OCI-LY3 (cell line): ENCODE results near the gene NR6A1.

ENCODE experiments used
- H2AFZ ChIP-seq: fragments of 200-600, 300-600 bp; shearing (Covaris generic); 2 replicates; pipeline ENCODE4 v1.6.0; 2014; ENCODE audit warnings: antibody characterized with exemption, low read depth, low read length
- H3K27ac ChIP-seq: fragments of 200-600, 300-600 bp; sonication (generic); 2 replicates; pipeline ENCODE4 v1.5.1; 2014; ENCODE audit warnings: mild to moderate bottlenecking, low read length, moderate library complexity, mixed read lengths
- H3K27me3 ChIP-seq: fragments of 200-600, 300-600 bp; sonication (generic); 2 replicates; pipeline ENCODE4 v1.6.1; 2014; ENCODE audit warnings: low read depth, low read length, mixed read lengths
- H3K36me3 ChIP-seq: fragments of 200-600, 300-600 bp; sonication (generic); replicated peaks from 2 replicates; pipeline ENCODE3; 2014; ENCODE audit warnings: low read depth, low read length, mixed read lengths
- H3K4me1 ChIP-seq: fragments of 300-600, 200-600 bp; sonication (generic); 2 replicates; pipeline ENCODE4 v1.6.1; 2014; ENCODE audit warnings: low read length, mixed read lengths
- H3K4me2 ChIP-seq: fragments of 200-600, 300-600 bp; sonication (generic); 2 replicates; pipeline ENCODE4 v1.6.1; 2014; ENCODE audit warnings: low read length, mixed read lengths
- H3K4me3 ChIP-seq: fragments of 300-600, 200-600 bp; sonication (generic); 2 replicates; pipeline ENCODE4 v1.5.1; 2014; ENCODE audit warnings: antibody characterized with exemption, mild to moderate bottlenecking, low read length, moderate library complexity
- H3K79me2 ChIP-seq: fragments of 300-600, 200-600 bp; shearing (Covaris generic); 2 replicates; pipeline ENCODE4 v1.6.1; 2014; ENCODE audit warnings: mild to moderate bottlenecking, low read length, mixed read lengths
- H3K9ac ChIP-seq: fragments of 300-600, 200-600 bp; shearing (Covaris generic); 2 replicates; pipeline ENCODE4 v1.6.0; 2014; ENCODE audit warnings: mild to moderate bottlenecking, low read length, moderate library complexity
- H3K9me3 ChIP-seq: fragments of 200-600, 300-600 bp; shearing (Covaris generic); 2 replicates; pipeline ENCODE4 v1.6.1; 2014; ENCODE audit warnings: low read length, mixed read lengths; ENCODE audit not compliant: insufficient read depth
- H4K20me1 ChIP-seq: fragments of 200-600, 300-600 bp; sonication (generic); 2 replicates; pipeline ENCODE4 v1.6.1; 2016; ENCODE audit warnings: low read length, mixed read lengths; ENCODE audit not compliant: insufficient read depth
- CTCF ChIP-seq: fragments of 200-600, 300-600 bp; sonication (generic); IDR thresholded peaks from 2 replicates; pipeline ENCODE4 v1.5.1; 2014; ENCODE audit warnings: antibody characterized with exemption, low read length, low read depth
- EZH2phosphoT487 ChIP-seq: fragments of 200-600 bp; shearing (Covaris generic); IDR thresholded peaks from 2 replicates; pipeline ENCODE4 v1.6.1; 2018; ENCODE audit warnings: antibody characterized with exemption, mixed run types, low read depth

Gene NR6A1

GRCh38 chr9:124576751-124577150 is 194.4 kb downstream of the NR6A1 start:
- Histone ChIP-seq H3K4me2 (no peak overlapping the region), H3K27me3 (no peaks in the 10 kb centered on the region), H3K9me3 (no peaks in the 10 kb centered on the region), H3K27ac (no peak overlapping the region), H4K20me1 (peaks cover 21% of the 10 kb centered on the region), H3K9ac (no peak overlapping the region), H3K79me2 (peaks cover 10% of the 10 kb centered on the region; the same call in 1 of the 2 replicates), H3K4me1 (no peaks in the 10 kb centered on the region), H3K4me3 (no peak overlapping the region), H2AFZ (no peak overlapping the region), H3K36me3 (no peaks in the 10 kb centered on the region)
- TF ChIP-seq CTCF: no peak
- no peak for TF ChIP-seq EZH2phosphoT487

GRCh38 chr9:124574534-124575375 is 196.4 kb downstream of the NR6A1 start:
- Histone ChIP-seq H2AFZ (no peak overlapping the region), H3K4me1 (no peaks in the 10 kb centered on the region), H3K4me3 (no peak overlapping the region), H4K20me1 (peaks cover 21% of the 10 kb centered on the region; the same call in 1 of the 2 replicates), H3K9me3 (no peaks in the 10 kb centered on the region), H3K36me3 (no peaks in the 10 kb centered on the region), H3K27ac (no peak overlapping the region), H3K9ac (no peak overlapping the region), H3K4me2 (no peak overlapping the region), H3K27me3 (no peaks in the 10 kb centered on the region), H3K79me2 (peaks cover 4% of the 10 kb centered on the region; the same call in 1 of the 2 replicates)
- TF ChIP-seq CTCF (no peak), EZH2phosphoT487 (no peak)

- H3K9me3 ChIP-seq: no peaks in the 10 kb centered on the region
- H3K4me2 ChIP-seq: no peak overlapping the region
- no peak overlapping the region for H2AFZ ChIP-seq
- no peaks in the 10 kb centered on the region for H3K27me3 ChIP-seq
- peaks cover 4% of the 10 kb centered on the region; the same call in 1 of the 2 replicates for H3K79me2 ChIP-seq
- H4K20me1 ChIP-seq: 0 out of 2 replicates have a peak, but pooled peaks cover 11% of the 10 kb centered on the region
- H3K9ac ChIP-seq: no peak overlapping the region
- no peaks in the 10 kb centered on the region for H3K4me1 ChIP-seq
- no peak for TF ChIP-seq CTCF
- no peak for TF ChIP-seq EZH2phosphoT487
- H3K4me3 ChIP-seq: no peak overlapping the region
- no peak overlapping the region for H3K27ac ChIP-seq
- H3K36me3 ChIP-seq: no peaks in the 10 kb centered on the region
Measured at GRCh38 chr9:124570942-124571666, 200.0 kb downstream of the NR6A1 start.

- Histone ChIP-seq H3K9ac (no peak overlapping the region), H4K20me1 (peaks cover 14% of the 10 kb centered on the region; the same call in 1 of the 2 replicates), H3K4me3 (no peak overlapping the region), H2AFZ (no peak overlapping the region), H3K4me2 (no peak overlapping the region), H3K36me3 (no peaks in the 10 kb centered on the region), H3K79me2 (peaks cover 4% of the 10 kb centered on the region; the same call in 1 of the 2 replicates), H3K27me3 (no peaks in the 10 kb centered on the region), H3K27ac (no peak overlapping the region), H3K4me1 (no peaks in the 10 kb centered on the region), H3K9me3 (no peaks in the 10 kb centered on the region)
- TF ChIP-seq EZH2phosphoT487 (no peak), CTCF (no peak)
Measured at GRCh38 chr9:124569942-124570341, 201.2 kb downstream of the NR6A1 start.
